GM13977 (cell line): Measurements from ENCODE around the gene NDC1.

Source experiments
- DNase-seq: peaks from one replicate; pipeline ENCODE4 v3.0.0; 2012; ENCODE audit warnings: low spot score
- CTCF ChIP-seq: IDR thresholded peaks from 2 replicates; pipeline ENCODE4 v1.5.1; 2012; ENCODE audit warnings: mild to moderate bottlenecking, control low read depth; ENCODE audit not compliant: insufficient read depth; ENCODE audit errors: extremely low read depth, missing control alignments
- in situ Hi-C: fragments of 300-500 bp; cut with MboI; formaldehyde crosslinking; loops from one replicate; pipeline ENCODE4 v1.12.0; 2022; ENCODE audit warnings: low sequenced_read_pairs, low pct_unique_long_range_greater_than_20kb, mixed read lengths, inconsistent platforms; ENCODE audit not compliant: unreplicated experiment

The NDC1 gene

DNA sequence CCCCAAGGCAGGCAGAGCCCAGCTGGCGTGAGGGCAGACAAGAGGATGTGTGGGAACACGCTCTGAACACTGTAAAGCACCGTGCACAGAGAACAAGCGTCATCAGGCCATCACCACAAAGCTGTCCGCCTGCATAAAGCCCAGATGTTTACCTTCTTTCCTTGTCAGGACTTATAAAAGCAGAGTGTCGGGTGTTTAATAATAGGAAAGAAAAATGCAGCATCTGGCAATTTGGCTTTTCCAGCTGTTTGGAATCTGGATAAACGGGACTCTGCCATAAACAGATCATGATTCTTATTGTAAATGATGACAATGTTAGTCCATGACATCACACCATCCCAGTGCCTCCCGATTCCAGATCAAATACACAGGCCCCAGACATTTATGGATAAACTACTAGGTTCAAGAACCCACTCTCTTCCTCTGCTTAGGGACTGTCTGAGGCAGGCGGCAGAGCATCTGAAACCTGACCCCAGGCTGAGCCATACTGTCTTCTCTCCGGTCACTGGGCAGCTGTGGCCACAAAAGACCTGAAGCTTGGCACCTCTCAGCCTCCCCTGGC lies 103.4 kb downstream of the NDC1 start:
- DNase-seq, result no peak
- no peak for TF ChIP-seq CTCF
- in situ Hi-C loops, result no loop called here

- no peak for TF ChIP-seq CTCF
- no peak for DNase-seq
- in situ Hi-C loops, result no loop called here
Measured at GRCh38 chr1:53733975-53734649, 104.0 kb downstream of the NDC1 start.

GRCh38 chr1:53733447-53733931 lies 104.6 kb downstream of the NDC1 start:
- no peak for DNase-seq
- no peak for TF ChIP-seq CTCF
- in situ Hi-C loops, result no loop called here

- in situ Hi-C loops, result no loop called here
- no peak for TF ChIP-seq CTCF
- DNase-seq, result no peak
Measured at GRCh38 chr1:53732912-53733317, 105.2 kb downstream of the NDC1 start.

DNA sequence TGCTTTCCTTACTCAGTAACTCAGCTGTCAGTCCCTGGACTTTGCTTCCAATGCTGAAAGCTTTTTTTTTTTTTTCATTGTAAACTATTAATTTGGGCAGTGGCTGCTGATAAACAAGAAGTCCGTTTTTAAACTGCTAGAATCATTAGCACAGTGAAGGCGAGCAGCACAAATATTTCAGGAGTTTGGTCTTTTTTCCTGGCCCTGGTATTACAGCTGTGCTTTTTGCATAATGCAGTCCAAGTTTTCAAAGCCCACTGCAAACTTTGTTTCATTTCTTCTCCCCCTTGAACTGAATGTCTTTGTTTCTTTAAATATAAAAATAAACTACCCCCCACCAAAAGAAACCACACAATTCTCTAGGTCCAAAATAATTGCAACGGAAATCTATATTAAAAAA lies 105.7 kb downstream of the NDC1 start:
- no peak for TF ChIP-seq CTCF
- in situ Hi-C loops, result no loop called here
- no peak for DNase-seq

DNA sequence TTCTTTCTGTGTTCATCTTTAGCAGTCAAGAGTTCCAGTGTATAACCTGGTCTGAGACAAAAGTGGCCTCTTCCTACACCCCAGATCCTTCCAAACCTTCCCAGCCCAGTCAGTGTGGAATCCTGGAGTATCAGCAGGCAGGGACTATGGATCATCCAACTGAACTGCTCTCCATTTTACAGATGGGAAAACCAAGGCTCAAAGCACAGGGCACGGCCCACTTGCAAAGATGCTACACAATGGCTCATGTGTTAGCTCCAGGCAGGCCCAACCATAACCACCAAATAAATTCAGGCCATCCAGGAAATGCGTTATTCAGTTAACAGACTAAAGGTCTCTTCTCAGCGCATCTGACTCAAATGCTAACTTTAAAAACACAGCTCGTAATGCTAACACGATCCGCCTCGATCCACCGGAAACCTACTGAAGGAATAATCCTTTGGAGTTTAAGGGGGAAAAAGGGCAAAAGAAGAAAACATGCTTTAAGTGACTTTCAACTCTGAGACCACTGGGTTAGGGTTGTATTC lies 106.3 kb downstream of the NDC1 start:
- in situ Hi-C loops, result no loop called here
- DNase-seq, result no peak
- no peak for TF ChIP-seq CTCF
